HG03521 (cell line): ENCODE data around the gene LY9.

ENCODE experiments used
- ATAC-seq: cut with Tn5 transposase; IDR thresholded peaks from one replicate; pipeline ENCODE4 v1.9.1; 2021; ENCODE audit warnings: mild to moderate bottlenecking, moderate library complexity; ENCODE audit not compliant: unreplicated experiment

LY9 gene

DNA sequence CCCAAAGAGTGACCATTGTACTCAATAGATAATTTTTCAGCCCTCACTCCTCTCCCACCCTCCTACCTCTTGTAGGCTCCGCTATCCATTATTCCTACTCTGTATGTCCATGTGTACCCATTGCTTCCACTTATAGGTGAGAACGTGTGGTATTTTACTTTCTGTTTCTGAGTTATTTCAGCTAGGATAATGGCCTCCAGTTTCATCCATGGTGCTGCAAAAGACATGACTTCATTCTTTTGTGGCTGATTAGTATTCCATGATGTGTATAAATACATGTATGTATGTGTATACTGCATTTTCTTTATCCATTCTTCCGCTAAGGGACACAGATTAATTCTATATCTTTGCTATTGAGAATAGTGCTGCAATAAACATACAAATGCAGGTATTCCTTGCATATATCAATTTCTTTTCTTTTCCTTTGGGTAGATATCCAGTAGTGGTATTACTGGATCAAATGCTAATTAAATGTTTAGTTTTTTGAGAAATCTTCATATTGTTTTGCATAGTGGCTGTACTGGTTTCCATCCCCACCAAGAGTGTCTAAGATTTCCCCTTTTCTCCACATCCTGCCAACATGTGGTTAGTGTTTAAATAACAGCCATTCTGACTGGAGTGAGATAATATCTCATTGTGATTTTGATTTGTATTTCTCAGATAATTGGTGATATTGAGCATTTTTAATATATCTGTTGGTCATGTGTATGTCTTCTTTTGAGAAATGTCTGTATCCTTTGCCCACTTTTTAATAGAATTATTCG, 4.9 kb downstream of the LY9 start:
- no peak for ATAC-seq

DNA sequence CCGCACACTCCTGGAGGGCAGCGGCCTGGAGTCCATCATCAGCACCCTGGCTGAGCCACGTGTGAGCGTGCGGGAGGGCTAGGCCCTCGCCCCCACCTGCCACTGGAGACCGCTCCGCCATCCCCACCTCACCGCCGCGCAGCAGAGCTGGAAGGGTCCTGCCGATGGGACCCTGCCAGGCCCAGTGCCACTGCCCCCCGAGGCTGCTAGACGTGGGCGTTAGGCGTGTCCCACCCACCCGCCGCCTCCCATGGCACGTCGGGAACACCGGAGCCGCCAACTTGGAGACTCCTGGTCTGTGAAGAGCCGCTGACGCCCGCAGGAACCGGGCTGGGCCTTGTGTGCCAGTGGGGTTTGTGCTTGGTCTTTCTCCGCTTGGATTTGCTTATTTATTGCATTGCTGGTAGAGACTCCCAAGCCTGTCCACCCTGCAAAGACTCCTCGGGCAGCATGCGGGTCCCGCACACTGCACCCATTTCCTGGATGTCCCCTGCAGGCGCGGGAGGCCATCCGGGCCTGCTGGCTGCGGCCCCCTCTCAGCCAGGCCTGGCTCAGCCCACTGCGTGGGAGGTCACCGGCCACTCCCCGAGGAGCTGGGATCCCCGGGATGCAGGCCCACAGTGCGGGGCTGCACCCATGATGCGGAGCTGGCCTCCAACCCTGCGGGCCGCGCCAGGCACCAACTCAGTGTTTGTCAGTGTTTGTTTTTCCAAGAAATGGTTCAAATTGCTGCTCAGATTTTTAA, 6.0 kb downstream of the LY9 start:
- ATAC-seq: no peak

DNA sequence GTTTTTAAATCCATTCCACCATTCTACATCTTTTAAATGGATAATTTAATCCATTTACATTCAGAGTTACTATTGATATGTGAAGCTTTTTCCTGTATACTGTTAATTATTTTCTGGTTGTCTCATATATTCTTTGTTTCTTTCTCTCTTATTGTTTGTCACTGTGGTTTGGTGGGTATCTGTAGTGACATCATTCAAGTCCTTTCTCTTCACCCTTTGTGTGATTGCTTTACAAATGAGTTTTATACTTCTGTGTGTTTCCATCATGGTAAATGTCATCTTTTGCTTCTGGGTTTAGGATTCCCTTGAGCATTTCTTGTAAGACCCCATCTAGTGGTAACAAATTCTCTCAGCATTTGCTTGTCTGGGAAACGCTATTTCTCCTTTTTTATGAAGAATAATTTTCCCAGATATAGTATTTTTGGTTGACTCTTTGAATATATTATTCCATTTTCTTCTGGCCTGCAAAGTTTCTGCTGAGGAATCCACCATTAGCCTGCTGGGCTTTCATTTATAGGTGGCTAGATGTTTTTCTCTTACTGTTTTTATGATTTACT, 10.2 kb downstream of the LY9 start:
- ATAC-seq: no peak

DNA sequence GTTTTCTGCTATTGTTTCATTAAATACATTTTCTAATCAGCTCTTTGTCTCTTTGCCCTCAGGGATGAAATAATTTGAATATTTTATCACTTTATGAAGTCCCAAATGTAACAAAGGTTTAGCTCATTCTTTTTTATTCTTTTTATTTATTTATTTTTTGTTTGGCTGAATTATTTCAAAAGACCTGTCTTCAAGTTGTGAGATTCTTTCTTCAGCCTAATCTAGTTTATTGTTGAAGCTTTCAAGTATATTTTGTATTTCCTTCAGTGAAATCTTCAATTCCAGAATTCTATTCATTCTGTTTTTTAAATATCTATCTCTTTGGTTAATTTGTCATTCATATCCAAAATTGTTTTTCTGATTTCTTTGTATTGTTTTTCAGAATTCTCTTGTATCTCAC, 10.8 kb downstream of the LY9 start:
- ATAC-seq: no peak

DNA sequence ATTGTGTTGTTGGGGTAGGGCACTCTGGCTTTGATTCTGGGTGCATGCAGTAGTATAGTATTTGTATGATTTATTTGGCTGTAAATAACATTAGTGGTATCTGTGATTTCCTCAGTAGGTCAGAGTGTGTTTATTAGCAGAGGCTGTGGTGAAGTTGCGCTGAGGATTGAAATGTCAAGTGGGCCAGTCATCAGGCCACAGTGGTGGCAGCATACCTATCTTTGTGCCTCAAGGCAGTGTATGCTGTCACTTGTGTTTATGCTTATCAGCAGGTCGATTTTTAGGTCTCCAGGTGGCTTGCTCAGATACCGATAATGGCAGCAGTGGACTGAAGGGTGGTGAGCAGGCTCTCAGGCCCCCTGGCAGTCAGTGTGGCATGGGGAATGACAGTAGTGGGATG, 11.3 kb downstream of the LY9 start:
- ATAC-seq: no peak

DNA sequence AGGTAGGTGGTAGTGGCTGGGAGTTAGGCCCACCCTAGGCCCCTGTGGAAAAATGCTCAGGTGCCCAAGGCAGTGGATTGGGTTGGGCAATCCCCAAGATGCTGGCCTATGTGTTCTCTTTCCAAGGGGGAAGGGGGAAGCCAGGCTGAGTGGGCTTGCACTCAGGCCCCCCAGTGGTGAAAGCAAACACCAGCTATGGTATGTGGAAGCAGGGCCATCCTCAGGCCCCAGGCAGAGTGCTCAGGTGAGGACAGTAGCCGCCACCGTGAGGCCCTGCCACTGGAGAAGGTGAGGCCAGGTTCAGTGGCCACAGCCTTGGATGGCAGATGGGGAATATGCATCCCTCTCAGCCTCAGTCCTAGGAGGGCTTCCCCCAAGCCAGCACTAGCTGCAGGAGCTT, 11.8 kb downstream of the LY9 start:
- ATAC-seq: no peak

DNA sequence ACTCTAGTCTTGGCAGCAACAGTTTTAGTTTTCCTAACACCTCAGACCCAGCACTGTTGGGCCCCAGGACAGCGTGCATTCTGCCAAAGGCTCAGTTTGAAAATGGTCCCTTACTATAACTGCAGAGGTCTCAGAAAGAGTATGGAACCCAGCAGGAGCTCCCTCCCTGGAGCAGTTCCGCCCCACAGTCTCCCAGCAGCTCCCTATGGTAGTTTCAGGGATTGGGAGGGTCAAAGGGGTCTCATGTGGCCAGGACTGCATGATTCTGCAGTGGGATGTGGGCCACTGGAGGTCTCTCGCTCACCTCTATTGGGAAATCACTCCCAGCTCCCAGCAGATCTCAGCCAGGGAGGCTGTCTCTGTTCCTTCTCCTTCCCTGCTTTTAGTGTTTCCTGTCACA, 12.3 kb downstream of the LY9 start:
- no peak for ATAC-seq

DNA sequence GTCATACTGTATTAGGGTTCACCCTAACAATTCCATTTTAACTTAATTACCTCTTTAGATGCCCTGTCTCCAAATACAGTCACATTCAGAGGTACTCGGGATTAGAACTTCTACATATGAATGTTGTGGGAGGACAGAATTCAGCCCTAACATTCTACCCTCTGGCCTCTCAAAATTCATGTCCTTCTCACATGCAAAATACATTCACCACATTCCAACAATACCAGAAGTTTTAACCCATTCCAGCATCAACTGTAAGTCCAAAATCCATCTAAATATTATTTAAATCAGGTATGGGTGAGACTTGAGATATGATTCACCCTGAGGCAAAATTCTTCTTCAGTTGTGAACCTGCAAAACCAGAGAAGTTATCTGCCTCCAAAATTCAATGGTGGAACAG, 14.5 kb downstream of the LY9 start:
- no peak for ATAC-seq

DNA sequence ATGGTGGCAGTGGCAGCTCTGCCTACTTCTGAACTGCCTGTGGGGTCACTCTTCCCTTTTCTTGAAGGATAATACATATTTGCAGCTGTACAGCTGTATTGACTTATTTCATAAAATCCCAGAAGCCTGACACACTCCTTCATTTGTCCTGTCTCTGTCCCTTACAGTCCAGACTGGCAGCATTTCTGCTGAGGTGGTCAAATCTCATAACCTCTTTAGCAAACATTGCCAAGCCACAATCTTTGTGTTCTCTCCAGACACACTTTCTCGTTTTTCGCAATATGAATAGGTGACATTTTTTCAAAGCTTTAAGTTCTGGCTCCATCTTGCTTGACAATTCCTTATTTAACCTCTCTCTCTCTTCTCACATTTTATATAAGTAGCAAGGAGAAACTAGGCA, 15.2 kb downstream of the LY9 start:
- no peak for ATAC-seq

DNA sequence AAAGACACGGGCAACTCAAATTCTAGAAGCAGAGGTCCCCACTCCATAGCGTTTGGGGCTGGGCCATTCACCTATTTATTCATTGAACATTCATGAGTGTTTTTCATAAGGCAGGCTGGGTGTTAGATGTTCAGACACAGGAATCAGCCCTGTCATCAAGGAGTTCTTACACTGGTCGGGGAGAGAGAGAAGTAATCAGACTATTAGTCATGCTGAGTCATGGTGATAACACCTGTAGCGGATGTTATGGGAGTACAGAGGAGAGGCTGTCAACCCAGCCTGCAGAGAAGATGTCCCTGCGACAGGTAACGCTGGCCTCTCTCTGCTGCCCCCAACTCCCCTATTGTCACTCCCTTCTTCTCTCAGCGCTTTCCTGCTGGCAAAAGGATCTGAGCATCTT, 17.2 kb downstream of the LY9 start:
- no peak for ATAC-seq

DNA sequence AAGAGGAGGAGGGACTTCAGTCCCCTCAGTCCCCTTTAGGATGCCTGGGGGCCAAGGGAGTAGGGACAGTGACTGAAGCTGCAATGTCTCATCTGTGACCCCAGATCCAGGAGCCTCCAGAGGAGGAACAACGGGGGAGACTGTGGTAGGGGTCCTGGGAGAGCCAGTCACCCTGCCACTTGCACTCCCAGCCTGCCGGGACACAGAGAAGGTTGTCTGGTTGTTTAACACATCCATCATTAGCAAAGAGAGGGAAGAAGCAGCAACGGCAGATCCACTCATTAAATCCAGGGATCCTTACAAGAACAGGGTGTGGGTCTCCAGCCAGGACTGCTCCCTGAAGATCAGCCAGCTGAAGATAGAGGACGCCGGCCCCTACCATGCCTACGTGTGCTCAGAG, 18.3 kb downstream of the LY9 start:
- ATAC-seq: no peak

DNA sequence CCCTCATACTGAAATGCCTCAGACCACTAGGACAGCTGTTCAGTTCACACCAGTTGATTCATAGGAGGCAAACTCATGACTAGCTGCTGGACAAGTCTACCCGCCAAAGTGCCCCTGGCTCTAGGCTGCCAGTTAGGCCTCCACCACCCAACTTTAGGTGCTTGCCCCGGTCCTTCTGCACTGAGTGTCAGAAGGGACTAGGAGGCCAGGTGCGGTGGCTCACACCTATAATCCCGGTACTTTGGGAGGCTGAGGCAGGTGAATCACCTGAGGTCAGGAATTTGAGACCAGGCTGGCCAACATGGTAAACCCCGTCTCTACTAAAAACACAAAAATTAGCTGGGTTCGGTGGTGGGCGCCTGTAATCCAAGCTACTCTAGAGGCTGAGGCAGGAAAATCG, 18.9 kb downstream of the LY9 start:
- ATAC-seq: no peak

DNA sequence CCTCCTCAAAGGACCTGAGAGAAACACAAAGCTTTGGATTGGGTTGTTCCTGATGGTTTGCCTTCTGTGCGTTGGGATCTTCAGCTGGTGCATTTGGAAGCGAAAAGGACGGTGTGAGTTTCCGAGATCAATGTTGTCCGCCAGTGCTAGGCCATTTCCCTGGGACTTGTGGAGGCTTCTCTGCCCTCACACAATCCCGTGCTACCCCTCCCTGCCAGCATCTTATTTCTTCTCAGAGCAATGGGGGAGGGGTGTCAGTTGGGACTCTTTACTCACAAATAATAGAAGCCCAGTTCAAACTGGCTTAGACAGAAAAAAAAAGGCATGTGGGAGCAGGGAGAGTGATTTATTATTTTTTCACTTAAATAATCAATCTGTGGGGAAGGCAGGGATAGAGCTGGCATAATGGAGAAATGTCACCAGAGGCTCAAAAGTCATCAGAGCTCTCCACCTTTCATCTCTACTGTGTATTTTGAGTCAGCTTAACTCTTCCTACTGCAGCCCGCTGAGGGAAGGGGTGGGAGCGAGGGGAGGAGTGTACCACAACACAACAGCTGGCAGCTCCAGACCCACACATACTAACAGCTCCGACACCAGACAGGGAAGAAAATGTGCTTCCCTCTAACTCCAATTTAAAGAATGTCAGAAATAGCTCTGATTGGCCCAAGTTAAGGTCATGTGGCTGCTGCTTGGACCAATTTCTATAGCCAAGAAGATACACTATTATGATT, 22.4 kb downstream of the LY9 start:
- ATAC-seq: no peak

DNA sequence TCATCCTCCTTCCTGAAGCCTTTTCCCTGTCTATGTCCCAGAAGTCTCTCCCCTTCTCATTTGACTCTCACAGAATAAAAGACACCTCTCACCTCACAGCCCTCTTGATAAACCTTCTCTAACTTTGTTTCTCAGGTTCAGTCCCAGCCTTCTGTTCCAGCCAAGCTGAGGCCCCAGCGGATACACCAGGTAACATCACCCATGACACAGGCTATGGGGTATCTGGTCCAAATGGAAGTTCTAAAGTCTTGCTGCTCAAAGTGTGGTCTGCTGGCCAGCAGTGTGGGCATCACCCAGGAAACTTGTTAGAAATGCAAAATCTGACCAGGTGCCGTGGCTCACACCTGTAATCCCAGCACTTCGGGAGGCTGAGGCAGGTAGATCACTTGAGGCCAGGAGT, 23.2 kb downstream of the LY9 start:
- ATAC-seq: no peak

DNA sequence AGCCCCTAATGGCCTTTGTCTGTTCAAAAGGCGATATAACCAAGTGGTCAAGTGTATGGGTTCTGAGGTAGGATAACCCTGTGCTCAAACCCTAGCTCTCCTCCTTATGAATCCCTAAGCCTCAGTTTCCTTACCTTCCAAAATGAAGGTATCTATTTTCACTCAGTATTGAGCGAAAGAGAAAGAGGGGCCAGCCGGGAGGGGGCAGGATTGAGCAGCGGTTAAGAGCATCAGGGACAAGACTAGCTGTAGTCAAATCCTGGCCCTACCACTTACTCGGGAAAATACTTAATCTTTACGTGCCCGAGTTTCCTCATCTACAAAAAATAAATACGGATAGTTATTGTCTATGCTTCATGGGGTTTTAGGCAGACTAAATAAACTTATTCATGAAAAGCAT, 25.7 kb downstream of the LY9 start:
- ATAC-seq: no peak

DNA sequence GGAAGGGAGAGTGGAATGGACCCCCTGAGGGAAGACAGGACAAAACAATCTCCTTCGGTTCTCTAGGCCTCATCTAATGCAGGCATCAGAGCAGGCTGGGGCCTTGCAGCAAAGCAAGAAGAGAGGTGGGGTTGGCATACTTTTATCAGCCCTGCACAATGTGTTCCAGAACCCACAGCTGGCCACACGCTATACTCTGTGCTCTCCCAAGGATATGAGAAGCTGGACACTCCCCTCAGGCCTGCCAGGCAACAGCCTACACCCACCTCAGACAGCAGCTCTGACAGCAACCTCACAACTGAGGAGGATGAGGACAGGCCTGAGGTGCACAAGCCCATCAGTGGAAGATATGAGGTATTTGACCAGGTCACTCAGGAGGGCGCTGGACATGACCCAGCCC, 27.3 kb downstream of the LY9 start:
- no peak for ATAC-seq

DNA sequence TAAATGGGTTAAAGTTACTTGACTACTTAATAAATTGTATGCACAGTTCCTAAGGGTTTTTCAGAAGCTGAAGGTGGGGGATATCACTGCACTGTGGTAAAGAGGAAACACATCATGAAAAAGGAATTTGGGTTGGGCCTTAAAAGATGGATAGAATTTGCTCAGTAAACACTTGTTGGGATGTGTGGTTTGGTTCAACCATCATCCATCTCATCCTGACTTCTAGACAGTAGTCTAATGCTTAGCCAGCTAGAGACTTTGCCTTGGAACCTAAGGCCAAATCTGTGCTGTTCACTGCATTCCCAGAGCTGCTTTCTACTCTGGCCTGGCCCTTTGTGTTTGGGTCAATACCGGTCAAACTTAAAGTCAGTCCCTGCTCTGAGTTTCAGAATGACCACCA, 30.6 kb downstream of the LY9 start:
- no peak for ATAC-seq

DNA sequence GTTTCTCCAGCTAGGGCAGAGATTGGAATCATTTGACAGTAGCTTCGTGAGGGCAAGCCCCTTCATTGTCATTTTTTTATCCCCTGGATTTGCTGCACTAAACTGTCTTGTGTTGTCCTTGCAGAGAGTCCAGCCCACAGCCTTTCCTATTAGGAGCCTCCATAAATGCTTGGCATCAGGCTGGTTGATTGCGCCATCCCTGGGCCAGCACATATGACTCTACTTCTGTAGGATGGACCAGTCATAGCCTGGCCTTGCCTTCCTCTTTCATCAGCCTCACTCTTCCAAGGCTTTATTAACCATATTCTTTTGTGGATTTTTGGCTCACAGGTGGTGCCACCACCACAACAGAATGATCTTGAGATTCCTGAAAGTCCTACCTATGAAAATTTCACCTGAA, 31.4 kb downstream of the LY9 start:
- no peak for ATAC-seq

DNA sequence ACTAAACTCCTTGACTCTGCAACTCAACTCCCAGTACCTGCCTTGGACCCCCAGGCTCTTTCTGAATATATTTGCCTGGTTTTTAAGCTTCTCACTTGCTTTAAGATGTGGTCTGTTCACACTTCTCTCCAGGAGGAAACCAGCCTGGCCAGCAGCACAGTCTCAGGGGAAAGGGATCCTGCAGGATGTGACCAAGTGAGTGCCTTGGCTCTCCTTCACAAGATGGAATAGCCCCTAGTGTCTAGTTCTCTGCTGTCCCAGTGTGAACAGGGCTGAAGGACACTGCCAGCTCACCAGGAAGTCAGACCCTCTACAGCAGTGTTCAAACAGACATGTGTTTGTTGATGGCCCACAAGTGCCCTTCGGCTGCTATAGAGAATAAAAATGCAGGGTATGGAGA, 33.8 kb downstream of the LY9 start:
- ATAC-seq: no peak

DNA sequence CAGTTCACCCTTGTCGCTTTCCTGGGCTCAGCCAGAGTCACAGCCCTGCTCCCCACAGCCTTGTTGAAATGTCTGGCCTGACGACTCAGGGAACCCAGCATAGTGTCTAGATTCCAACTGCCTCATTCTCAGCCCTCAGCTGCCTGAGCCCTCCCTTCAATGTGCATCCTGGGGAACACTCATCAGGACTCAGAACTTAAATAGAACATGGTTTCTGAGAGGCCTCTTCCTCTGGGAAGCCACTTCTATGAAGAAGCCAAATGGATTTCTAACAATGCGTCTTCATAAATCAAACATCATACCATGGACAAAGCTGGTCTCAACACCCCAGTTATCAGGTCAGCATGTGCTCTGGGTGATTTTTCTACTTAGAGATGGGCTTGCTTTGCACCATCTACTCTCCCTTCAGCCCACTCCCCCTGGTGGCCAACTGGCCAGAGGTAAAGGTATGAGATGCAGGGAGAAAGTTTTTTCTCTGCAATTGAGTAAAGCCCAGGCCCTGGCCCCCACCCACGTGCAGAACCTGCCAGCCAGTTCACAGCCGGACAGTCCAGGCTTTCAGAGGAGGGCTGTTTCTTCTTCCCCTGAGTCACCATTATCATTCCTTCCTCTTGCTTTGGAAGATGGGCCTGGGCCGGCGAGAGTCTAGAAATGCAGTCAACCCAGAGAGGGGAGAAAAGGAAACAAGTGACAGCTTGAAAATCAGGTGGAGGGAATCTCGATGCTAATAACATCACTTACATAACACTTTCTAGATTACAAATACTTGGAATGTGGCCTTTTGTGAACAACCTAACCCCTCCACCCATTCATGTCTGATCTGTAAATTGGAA, 34.6 kb downstream of the LY9 start:
- no peak for ATAC-seq
